ENCODE measurements around the gene DOCK2.

DNA sequence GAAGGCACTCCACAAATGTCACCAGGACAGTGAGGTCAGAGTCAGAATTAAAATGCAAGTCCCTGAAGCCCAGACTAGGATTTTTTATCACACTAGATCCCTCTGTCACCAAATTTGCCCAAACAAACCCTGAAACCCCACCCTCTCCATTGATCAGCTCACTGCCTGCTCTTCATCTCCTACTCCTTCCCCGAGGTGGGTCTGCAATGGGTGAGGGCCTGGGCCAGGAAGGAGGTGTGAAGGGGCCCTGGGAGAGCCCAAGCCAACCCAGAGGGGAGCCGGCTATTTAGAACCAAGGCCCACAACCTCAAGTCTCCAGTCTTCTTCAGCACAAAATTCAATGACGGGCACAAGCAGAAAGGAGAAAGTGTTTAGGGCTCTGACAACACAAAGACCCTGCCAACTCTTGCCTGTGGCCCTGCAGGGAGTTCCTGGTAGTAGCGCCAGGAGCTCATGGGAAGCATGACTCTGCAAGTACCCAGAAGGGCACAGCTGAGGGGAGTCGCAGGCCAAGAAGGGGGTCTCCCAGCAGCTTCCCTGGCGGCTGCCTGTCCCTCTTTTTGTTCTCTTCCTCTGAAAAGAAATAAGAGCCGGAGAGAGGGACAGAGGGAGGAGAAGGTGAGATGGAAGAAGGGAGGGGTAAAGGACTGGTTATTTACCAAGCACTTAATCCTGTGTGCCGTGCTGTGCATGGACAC lies 474.2 kb downstream of the DOCK2 start:
- no peak for TF ChIP-seq IRF2 (CRISPR knock-in tag; IDR thresholded peaks at IDR 0.05)
- TF ChIP-seq, protein P1, sequence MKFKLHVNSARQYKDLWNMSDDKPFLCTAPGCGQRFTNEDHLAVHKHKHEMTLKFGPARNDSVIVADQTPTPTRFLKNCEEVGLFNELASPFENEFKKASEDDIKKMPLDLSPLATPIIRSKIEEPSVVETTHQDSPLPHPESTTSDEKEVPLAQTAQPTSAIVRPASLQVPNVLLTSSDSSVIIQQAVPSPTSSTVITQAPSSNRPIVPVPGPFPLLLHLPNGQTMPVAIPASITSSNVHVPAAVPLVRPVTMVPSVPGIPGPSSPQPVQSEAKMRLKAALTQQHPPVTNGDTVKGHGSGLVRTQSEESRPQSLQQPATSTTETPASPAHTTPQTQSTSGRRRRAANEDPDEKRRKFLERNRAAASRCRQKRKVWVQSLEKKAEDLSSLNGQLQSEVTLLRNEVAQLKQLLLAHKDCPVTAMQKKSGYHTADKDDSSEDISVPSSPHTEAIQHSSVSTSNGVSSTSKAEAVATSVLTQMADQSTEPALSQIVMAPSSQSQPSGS (CRISPR knock-in tag; IDR thresholded peaks at IDR 0.05), result no peak
- TF ChIP-seq, protein P2, sequence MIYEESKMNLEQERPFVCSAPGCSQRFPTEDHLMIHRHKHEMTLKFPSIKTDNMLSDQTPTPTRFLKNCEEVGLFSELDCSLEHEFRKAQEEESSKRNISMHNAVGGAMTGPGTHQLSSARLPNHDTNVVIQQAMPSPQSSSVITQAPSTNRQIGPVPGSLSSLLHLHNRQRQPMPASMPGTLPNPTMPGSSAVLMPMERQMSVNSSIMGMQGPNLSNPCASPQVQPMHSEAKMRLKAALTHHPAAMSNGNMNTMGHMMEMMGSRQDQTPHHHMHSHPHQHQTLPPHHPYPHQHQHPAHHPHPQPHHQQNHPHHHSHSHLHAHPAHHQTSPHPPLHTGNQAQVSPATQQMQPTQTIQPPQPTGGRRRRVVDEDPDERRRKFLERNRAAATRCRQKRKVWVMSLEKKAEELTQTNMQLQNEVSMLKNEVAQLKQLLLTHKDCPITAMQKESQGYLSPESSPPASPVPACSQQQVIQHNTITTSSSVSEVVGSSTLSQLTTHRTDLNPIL (CRISPR knock-in tag; IDR thresholded peaks at IDR 0.05), result no peak

Data from K562 (cell line).